WTC11 (cell line): ENCODE results near the gene CDC73. TPM values are rescaled to one million over a fixed set of nuclear protein-coding genes. Genes with fewer than 3 reads are reported as not detected.

Source experiments
- ATAC-seq: fragments of 200-7000 bp; cut with Tn5 transposase; 2 replicates; pipeline ENCODE4 v1.10.0; 2021; ENCODE audit warnings: mild to moderate bottlenecking, moderate library complexity
- CTCF ChIA-PET: fragments of 300-600 bp; sonication (Branson Sonifier 250); formaldehyde crosslinking; loops from one replicate; lab custom pipeline; 2021; ENCODE audit warnings: antibody characterized with exemption; lab: Charles Lee
- POLR2A ChIA-PET: fragments of 350-600 bp; sonication (Branson Sonifier 250); formaldehyde crosslinking; loops from one replicate; lab custom pipeline; 2021; ENCODE audit warnings: antibody characterized with exemption; lab: Charles Lee
- DNase-seq: peaks from one replicate; pipeline ENCODE4 v3.0.0; 2021; ENCODE audit warnings: low spot score
- H3K27ac Mint-ChIP-seq: 2 replicates; pipeline ENCODE4 v1.8.0; 2021; ENCODE audit warnings: mixed read lengths
- H3K27me3 Mint-ChIP-seq: 2 replicates; pipeline ENCODE4 v1.8.0; 2021; ENCODE audit warnings: low read depth, mild to moderate bottlenecking, moderate library complexity, mixed read lengths
- H3K36me3 Mint-ChIP-seq: 2 replicates; pipeline ENCODE4 v1.8.0; 2021; ENCODE audit warnings: mixed read lengths
- H3K4me1 Mint-ChIP-seq: 2 replicates; pipeline ENCODE4 v1.8.0; 2022; ENCODE audit warnings: mixed read lengths
- H3K4me3 Mint-ChIP-seq: 2 replicates; pipeline ENCODE4 v1.8.0; 2021; ENCODE audit warnings: mild to moderate bottlenecking, moderate library complexity, mixed read lengths
- H3K9me3 Mint-ChIP-seq: 2 replicates; pipeline ENCODE4 v1.8.0; 2021; ENCODE audit warnings: mixed read lengths
- ATF1 ChIP-seq: sonication (generic); formaldehyde crosslinking; IDR thresholded peaks from 2 replicates; pipeline ENCODE4 v1.8.1; 2023; ENCODE audit warnings: mild to moderate bottlenecking, moderate library complexity, missing genetic modification reagents
- ELF4 ChIP-seq: sonication (generic); formaldehyde crosslinking; IDR thresholded peaks from 2 replicates; pipeline ENCODE4 v1.8.1; 2022; ENCODE audit warnings: low read depth, mild to moderate bottlenecking, moderate library complexity, missing genetic modification reagents
- GABPB1 ChIP-seq: sonication (generic); formaldehyde crosslinking; IDR thresholded peaks from 2 replicates; pipeline ENCODE4 v1.8.1; 2023; ENCODE audit warnings: mild to moderate bottlenecking, missing genetic modification reagents
- HMGA2 ChIP-seq: fragments of 250-450 bp; sonication (Bioruptor Pico); IDR thresholded peaks from 2 replicates; pipeline ENCODE4 v1.4.0; 2021; ENCODE audit warnings: mild to moderate bottlenecking, moderate library complexity
- JUN ChIP-seq: sonication (generic); formaldehyde crosslinking; IDR thresholded peaks from 2 replicates; pipeline ENCODE4 v1.8.0; 2023; ENCODE audit warnings: mild to moderate bottlenecking, missing genetic modification reagents
- NFATC4 ChIP-seq: fragments of 250-450 bp; sonication (Bioruptor Pico); IDR thresholded peaks from 2 replicates; pipeline ENCODE4 v1.9.0; 2021; ENCODE audit warnings: mild to moderate bottlenecking
- NFE2L1 ChIP-seq: sonication (generic); formaldehyde crosslinking; IDR thresholded peaks from 2 replicates; pipeline ENCODE4 v1.8.1; 2023; ENCODE audit warnings: missing genetic modification reagents
- PRDM15 ChIP-seq: sonication (generic); formaldehyde crosslinking; IDR thresholded peaks from 2 replicates; pipeline ENCODE4 v1.8.0; 2022; ENCODE audit warnings: missing genetic modification reagents
- RELA ChIP-seq: sonication (generic); formaldehyde crosslinking; IDR thresholded peaks from 2 replicates; pipeline ENCODE4 v1.8.1; 2022; ENCODE audit warnings: missing genetic modification reagents, mild to moderate bottlenecking, borderline replicate concordance
- SP1 ChIP-seq: sonication (generic); formaldehyde crosslinking; conservative IDR thresholded peaks from 2 replicates; pipeline ENCODE4 v1.8.1; 2022; ENCODE audit warnings: missing genetic modification reagents
- TCF7 ChIP-seq: sonication (generic); formaldehyde crosslinking; IDR thresholded peaks from 2 replicates; pipeline ENCODE4 v1.8.0; 2022; ENCODE audit warnings: mild to moderate bottlenecking, low read depth, missing genetic modification reagents, moderate library complexity
- USF1 ChIP-seq: sonication (generic); formaldehyde crosslinking; IDR thresholded peaks from 2 replicates; pipeline ENCODE4 v1.8.0; 2022; ENCODE audit warnings: mild to moderate bottlenecking, missing genetic modification reagents
- ZBTB21 ChIP-seq: sonication (generic); formaldehyde crosslinking; IDR thresholded peaks from 2 replicates; pipeline ENCODE4 v1.8.1; 2023; ENCODE audit warnings: mild to moderate bottlenecking, missing genetic modification reagents, borderline replicate concordance
- ZNF121 ChIP-seq: sonication (generic); formaldehyde crosslinking; IDR thresholded peaks from 2 replicates; pipeline ENCODE4 v1.8.0; 2023; ENCODE audit warnings: missing genetic modification reagents
- ZNF219 ChIP-seq: sonication (generic); formaldehyde crosslinking; IDR thresholded peaks from 2 replicates; pipeline ENCODE4 v1.8.0; 2023; ENCODE audit warnings: missing genetic modification reagents, mild to moderate bottlenecking, borderline replicate concordance
- ZNF317 ChIP-seq: sonication (generic); formaldehyde crosslinking; IDR thresholded peaks from 2 replicates; pipeline ENCODE4 v1.8.1; 2023; ENCODE audit warnings: low read depth, mild to moderate bottlenecking, moderate library complexity, missing genetic modification reagents, borderline replicate concordance
- ZNF396 ChIP-seq: fragments of 250-450 bp; sonication (Bioruptor Pico); IDR thresholded peaks from 2 replicates; pipeline ENCODE4 v1.8.0; 2021; ENCODE audit warnings: mild to moderate bottlenecking, moderate library complexity, borderline replicate concordance
- ZNF416 ChIP-seq: fragments of 250-450 bp; sonication (Bioruptor Pico); IDR thresholded peaks from 2 replicates; pipeline ENCODE4 v1.9.0; 2021; ENCODE audit warnings: mild to moderate bottlenecking, inconsistent platforms
- total RNA-seq: library from RNA; stranded (reverse); gene quantifications from 3 replicates; pipeline ENCODE4 v1.2.3, GENCODE V29; 2021
- TF ChIP-seq, protein P1 (sequence below): sonication (generic); formaldehyde crosslinking; IDR thresholded peaks from 2 replicates; pipeline ENCODE4 v1.8.0; 2023; ENCODE audit warnings: missing genetic modification reagents
- TF ChIP-seq, protein P2 (sequence below): fragments of 200-600 bp; IDR thresholded peaks from 2 replicates; pipeline ENCODE4 v1.8.0; 2022; ENCODE audit warnings: antibody characterized with exemption
- TF ChIP-seq, protein P3 (sequence below): sonication (generic); formaldehyde crosslinking; IDR thresholded peaks from 2 replicates; pipeline ENCODE4 v1.8.1; 2022; ENCODE audit warnings: low read depth, mild to moderate bottlenecking, moderate library complexity, missing genetic modification reagents, borderline replicate concordance
- TF ChIP-seq, protein P4 (sequence below): fragments of 250-450 bp; sonication (Bioruptor Pico); conservative IDR thresholded peaks from 2 replicates; pipeline ENCODE4 v1.9.0; 2021; ENCODE audit warnings: mild to moderate bottlenecking

Gene CDC73
- total RNA-seq, 1 experiment from 2014 or later, result 57.1 TPM

DNA sequence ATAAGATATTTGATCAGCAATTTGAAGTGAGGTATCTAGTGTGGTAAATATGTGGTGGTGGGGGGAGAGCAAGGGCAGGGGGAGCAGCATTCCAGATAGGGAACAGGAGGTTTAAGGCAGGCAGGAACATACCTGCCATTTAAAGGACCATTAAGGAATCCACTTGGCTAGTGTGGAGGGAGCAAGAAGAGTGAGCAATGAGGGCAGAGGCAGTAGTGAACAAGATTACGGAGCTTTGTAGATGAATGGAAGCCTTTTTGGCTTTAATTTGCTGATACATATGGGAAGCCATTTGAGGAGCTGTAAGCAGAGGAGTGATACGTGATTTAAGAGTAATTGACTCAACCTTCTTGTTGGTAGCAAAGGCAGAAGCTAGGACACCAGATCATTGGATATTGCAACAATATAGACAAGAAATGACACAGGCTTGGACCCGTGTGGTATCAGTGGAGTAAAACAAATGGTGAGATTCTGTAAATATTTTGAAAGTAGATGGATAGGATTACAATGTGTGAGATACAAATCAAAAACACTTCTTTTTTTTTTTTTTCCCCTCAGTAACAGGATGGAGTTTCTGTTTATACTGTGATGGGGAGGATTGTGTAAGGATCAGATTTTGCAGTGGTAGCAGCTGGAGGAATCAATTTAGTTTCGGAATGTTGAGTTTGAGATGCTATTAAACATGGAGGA lies 138.4 kb downstream of the CDC73 start:
- Mint-ChIP-seq H3K27me3 (no peaks in the 10 kb centered on the region), H3K9me3 (no peaks in the 10 kb centered on the region), H3K27ac (no peak overlapping the region), H3K4me3 (no peak overlapping the region), H3K4me1 (peaks cover 6% of the 10 kb centered on the region; the same call in 1 of the 2 replicates), H3K36me3 (no peaks in the 10 kb centered on the region)
- ChIA-PET POLR2A (no interaction called here), CTCF (no interaction called here)
- DNase-seq, result no peak
- ATAC-seq, result no peak; the same call in 1 of the 2 replicates
- TF ChIP-seq ZNF317 (CRISPR knock-in tag) (no peak), NFE2L1 (CRISPR knock-in tag) (no peak)

DNA sequence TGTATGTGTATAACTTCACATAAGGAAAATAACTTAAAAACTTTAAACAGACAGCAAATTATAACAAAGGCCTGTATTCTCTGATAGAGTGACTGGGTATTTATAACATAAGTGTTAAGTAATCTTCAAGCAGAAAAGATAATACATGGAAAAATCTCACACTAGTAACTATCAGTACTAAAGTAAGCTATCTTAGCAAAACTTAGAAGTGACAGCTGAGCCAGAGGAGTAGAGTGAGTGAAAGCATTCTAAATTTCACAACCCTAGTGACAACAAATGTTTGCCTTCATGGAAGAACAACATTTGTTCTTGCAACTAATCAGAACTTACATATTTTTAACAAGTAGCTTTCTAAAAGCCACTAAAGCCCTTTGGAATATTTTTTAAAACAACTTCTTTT lies 139.1 kb downstream of the CDC73 start:
- H3K4me1 Mint-ChIP-seq, result peaks cover 6% of the 10 kb centered on the region; the same call in 1 of the 2 replicates
- ATAC-seq (no peak), DNase-seq (no peak)
- POLR2A ChIA-PET, result no interaction called here
- H3K4me3 Mint-ChIP-seq, result no peak overlapping the region
- H3K27ac Mint-ChIP-seq, result no peak overlapping the region
- TF ChIP-seq ELF4 (CRISPR knock-in tag), result no peak
- no peak for TF ChIP-seq RELA (CRISPR knock-in tag)
- no peak for TF ChIP-seq ZNF416
- TF ChIP-seq, protein P1, sequence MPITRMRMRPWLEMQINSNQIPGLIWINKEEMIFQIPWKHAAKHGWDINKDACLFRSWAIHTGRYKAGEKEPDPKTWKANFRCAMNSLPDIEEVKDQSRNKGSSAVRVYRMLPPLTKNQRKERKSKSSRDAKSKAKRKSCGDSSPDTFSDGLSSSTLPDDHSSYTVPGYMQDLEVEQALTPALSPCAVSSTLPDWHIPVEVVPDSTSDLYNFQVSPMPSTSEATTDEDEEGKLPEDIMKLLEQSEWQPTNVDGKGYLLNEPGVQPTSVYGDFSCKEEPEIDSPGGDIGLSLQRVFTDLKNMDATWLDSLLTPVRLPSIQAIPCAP (CRISPR knock-in tag), result no peak
- TF ChIP-seq ZBTB21 (CRISPR knock-in tag), result no peak
- TF ChIP-seq USF1, result no peak
- no peak for TF ChIP-seq HMGA2 (CRISPR knock-in tag)
- TF ChIP-seq GABPB1 (CRISPR knock-in tag), result no peak
- no peak for TF ChIP-seq ATF1
- TF ChIP-seq, protein P2, sequence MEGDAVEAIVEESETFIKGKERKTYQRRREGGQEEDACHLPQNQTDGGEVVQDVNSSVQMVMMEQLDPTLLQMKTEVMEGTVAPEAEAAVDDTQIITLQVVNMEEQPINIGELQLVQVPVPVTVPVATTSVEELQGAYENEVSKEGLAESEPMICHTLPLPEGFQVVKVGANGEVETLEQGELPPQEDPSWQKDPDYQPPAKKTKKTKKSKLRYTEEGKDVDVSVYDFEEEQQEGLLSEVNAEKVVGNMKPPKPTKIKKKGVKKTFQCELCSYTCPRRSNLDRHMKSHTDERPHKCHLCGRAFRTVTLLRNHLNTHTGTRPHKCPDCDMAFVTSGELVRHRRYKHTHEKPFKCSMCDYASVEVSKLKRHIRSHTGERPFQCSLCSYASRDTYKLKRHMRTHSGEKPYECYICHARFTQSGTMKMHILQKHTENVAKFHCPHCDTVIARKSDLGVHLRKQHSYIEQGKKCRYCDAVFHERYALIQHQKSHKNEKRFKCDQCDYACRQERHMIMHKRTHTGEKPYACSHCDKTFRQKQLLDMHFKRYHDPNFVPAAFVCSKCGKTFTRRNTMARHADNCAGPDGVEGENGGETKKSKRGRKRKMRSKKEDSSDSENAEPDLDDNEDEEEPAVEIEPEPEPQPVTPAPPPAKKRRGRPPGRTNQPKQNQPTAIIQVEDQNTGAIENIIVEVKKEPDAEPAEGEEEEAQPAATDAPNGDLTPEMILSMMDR, result no peak
- no peak for TF ChIP-seq JUN
- TF ChIP-seq NFATC4 (CRISPR knock-in tag), result no peak
- no peak for TF ChIP-seq SP1 (CRISPR knock-in tag)
- no peak for TF ChIP-seq ZNF219 (CRISPR knock-in tag)
- TF ChIP-seq, all 79 proteins: peak for 0
- CTCF ChIA-PET, result no interaction called here
- Mint-ChIP-seq H3K36me3 (no peaks in the 10 kb centered on the region; the same call in 1 of the 2 replicates), H3K27me3 (no peaks in the 10 kb centered on the region), H3K9me3 (no peaks in the 10 kb centered on the region)

GRCh38 chr1:193262661-193263060 lies 140.8 kb downstream of the CDC73 start:
- ChIA-PET CTCF (no interaction called here), POLR2A (no interaction called here)
- H3K4me3 Mint-ChIP-seq, result no peak overlapping the region
- H3K27me3 Mint-ChIP-seq, result no peaks in the 10 kb centered on the region
- H3K36me3 Mint-ChIP-seq, result no peaks in the 10 kb centered on the region; the same call in 1 of the 2 replicates
- peak overlapping the region; percentile 28 for H3K27ac Mint-ChIP-seq
- DNase-seq (no peak), ATAC-seq (peak; percentile 68)
- H3K9me3 Mint-ChIP-seq, result no peaks in the 10 kb centered on the region
- peaks cover 6% of the 10 kb centered on the region; the same call in 1 of the 2 replicates for H3K4me1 Mint-ChIP-seq
- TF ChIP-seq ZNF396 (CRISPR knock-in tag) (no peak), TCF7 (no peak), ZNF121 (CRISPR knock-in tag) (no peak), PRDM15 (no peak)
- TF ChIP-seq, protein P3, sequence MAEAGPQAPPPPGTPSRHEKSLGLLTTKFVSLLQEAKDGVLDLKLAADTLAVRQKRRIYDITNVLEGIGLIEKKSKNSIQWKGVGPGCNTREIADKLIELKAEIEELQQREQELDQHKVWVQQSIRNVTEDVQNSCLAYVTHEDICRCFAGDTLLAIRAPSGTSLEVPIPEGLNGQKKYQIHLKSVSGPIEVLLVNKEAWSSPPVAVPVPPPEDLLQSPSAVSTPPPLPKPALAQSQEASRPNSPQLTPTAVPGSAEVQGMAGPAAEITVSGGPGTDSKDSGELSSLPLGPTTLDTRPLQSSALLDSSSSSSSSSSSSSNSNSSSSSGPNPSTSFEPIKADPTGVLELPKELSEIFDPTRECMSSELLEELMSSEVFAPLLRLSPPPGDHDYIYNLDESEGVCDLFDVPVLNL (CRISPR knock-in tag), result no peak
- TF ChIP-seq, protein P4, sequence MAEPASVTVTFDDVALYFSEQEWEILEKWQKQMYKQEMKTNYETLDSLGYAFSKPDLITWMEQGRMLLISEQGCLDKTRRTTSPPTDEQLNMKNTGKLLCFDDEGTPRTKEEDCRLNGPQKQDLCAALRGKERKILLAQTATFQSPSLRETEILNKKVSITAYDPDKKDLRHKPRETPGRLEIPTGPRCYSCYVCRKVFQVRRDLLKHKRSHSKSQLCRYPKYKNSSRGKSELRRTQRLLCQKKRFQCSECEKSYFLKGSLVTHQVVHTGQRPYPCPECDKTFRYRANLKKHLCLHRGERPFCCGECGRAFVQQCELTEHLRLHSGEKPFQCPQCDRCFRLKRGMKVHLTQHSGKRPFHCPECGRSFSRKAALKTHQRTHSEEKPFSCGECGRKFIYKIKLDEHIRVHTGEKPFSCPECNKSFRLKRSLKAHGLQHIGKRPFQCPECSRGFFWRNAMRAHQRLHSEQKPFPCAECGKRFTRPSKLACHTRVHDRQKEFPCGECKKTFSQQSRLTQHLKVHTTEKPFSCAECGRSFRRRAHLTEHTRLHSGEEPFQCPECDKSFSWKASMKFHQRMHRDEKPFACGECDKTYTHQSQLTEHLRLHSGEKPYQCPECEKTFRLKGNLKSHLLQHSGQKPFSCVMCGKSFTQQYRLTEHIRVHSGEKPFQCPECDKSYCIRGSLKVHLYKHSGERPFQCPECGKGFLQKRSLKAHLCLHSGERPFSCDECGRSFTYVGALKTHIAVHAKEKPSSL (CRISPR knock-in tag), result no peak
